HG03103 (cell line): ENCODE results near the gene G6PD.
"Not testable (repeated sequence)": the region's sequence is repeated elsewhere in the genome, so short reads cannot be mapped to it uniquely, and the experiment has no call there.

Source experiments
- ATAC-seq: cut with Tn5 transposase; IDR thresholded peaks from one replicate; pipeline ENCODE4 v1.9.1; 2021; ENCODE audit warnings: low read depth; ENCODE audit not compliant: unreplicated experiment

The G6PD gene

GRCh38 chrX:154545673-154546274 is 872 bp downstream of the G6PD start:
- no peak for ATAC-seq

- ATAC-seq: no peak
Observed at GRCh38 chrX:154542723-154543424, 3.8 kb downstream of the G6PD start.

GRCh38 chrX:154541896-154542722 is 4.5 kb downstream of the G6PD start:
- no peak for ATAC-seq

- no peak for ATAC-seq
Observed at GRCh38 chrX:154541589-154541895, 5.1 kb downstream of the G6PD start.

- no peak for ATAC-seq
Observed at GRCh38 chrX:154540897-154541535, 5.6 kb downstream of the G6PD start.

GRCh38 chrX:154540365-154540764 is 6.3 kb downstream of the G6PD start:
- not testable (repeated sequence) for ATAC-seq

- no peak for ATAC-seq
Observed at GRCh38 chrX:154539077-154539476, 7.6 kb downstream of the G6PD start.

GRCh38 chrX:154535892-154536291 is 10.8 kb downstream of the G6PD start:
- no peak for ATAC-seq

- peak; percentile 70 for ATAC-seq
Observed at GRCh38 chrX:154534526-154535322, 11.9 kb downstream of the G6PD start.

GRCh38 chrX:154532690-154533089 is 14.0 kb downstream of the G6PD start:
- no peak for ATAC-seq

- no peak for ATAC-seq
Observed at GRCh38 chrX:154531626-154532025, 15.0 kb downstream of the G6PD start.

- ATAC-seq: no peak
Observed at GRCh38 chrX:154530286-154530685, 16.4 kb downstream of the G6PD start.

- no peak for ATAC-seq
Observed at GRCh38 chrX:154529206-154529612, 17.4 kb downstream of the G6PD start.

- no peak for ATAC-seq
Observed at GRCh38 chrX:154526901-154527675, 19.6 kb downstream of the G6PD start.

- ATAC-seq: no peak
Observed at GRCh38 chrX:154525606-154526490, 20.8 kb downstream of the G6PD start.

GRCh38 chrX:154519389-154519788 is 27.3 kb downstream of the G6PD start:
- ATAC-seq: no peak

GRCh38 chrX:154517101-154517781 is 29.4 kb downstream of the G6PD start:
- no peak for ATAC-seq

- ATAC-seq: no peak
Observed at GRCh38 chrX:154516656-154517100, 30.0 kb downstream of the G6PD start.
